ENCODE measurements around the gene DLG2.

Gene DLG2

DNA sequence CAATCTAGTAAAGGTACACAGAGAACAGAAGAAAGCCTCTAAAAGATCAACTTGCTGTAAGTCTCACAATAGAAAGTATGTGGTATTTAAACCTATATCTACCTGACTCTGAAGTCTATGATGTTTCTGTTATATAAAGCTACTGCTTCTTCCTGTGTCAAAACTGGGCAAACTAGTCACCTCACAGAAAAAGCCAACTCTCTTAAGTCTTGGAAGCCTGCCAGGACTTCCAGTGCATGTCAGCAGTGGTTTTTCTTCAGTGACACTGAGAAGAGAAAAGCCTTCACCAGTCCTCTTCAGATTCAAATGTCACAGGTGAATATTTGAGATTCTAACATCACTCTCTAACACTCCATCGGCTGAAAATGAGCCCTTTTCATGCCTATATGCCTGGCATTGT, 808.0 kb downstream of the DLG2 start:
- Histone ChIP-seq H3K9ac (ENCODE audit: low read length) (no peak overlapping the region), H3K27me3 (ENCODE audit: control insufficient read depth, insufficient read depth, low read length) (no peaks in the 10 kb centered on the region), H3K27ac (ENCODE audit: low read depth, low read length) (no peak overlapping the region), H3K4me1 (ENCODE audit: control insufficient read depth, insufficient read depth, low read length) (no peaks in the 10 kb centered on the region), H3K9me3 (ENCODE audit: control insufficient read depth, insufficient read depth, low read depth, low read length) (no peaks in the 10 kb centered on the region), H3K36me3 (ENCODE audit: control insufficient read depth, insufficient read depth, low read length) (no peaks in the 10 kb centered on the region), H3K4me3 (ENCODE audit: low read depth, low read length) (no peak overlapping the region)

DNA sequence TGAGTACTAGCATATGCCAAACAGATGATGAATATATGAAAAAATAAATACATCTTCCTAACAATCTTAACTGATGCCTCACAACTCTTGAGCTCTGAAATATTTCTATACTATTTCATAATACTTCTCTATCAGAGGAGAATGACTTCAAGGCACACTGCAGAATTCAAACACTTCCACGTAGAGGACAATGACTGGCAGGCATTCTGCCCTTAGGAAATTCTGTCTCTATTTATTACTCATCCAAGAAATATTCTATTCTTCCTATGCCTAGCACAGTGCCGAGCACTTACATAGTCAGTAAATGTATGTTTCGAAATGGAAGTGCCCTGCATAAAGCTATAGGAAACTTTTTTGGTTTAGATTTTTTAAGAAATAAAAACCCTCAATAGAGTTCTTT, 809.1 kb downstream of the DLG2 start:
- Histone ChIP-seq H3K36me3 (ENCODE audit: control insufficient read depth, insufficient read depth, low read length) (no peaks in the 10 kb centered on the region), H3K4me3 (ENCODE audit: low read depth, low read length) (no peak overlapping the region), H3K9me3 (ENCODE audit: control insufficient read depth, insufficient read depth, low read depth, low read length) (no peaks in the 10 kb centered on the region), H3K27ac (ENCODE audit: low read depth, low read length) (no peak overlapping the region), H3K27me3 (ENCODE audit: control insufficient read depth, insufficient read depth, low read length) (no peaks in the 10 kb centered on the region), H3K9ac (ENCODE audit: low read length) (no peak overlapping the region), H3K4me1 (ENCODE audit: control insufficient read depth, insufficient read depth, low read length) (no peaks in the 10 kb centered on the region)

DNA sequence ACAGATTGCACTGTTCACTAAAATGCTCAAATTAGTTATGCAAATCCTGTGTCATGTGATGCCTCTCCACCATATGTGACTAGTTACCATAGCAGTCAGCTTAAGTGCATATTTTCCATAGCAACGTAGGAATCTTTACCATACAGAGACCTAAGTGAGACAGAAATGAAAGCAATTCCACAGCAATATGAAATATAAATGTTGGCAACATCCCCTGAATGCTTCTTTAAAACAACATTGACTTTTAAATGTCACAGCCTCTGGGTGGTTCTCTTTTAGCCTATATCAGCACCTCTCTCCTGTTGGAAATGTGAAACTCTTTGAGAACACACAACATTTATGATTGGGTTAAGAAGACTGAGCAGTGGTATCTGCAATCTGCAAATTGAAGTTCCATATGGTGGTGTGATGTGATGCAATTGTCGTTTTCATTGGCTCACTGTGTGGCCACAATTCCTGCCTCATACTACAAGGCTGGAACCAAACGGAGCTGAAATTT, 814.6 kb downstream of the DLG2 start:
- H3K4me1 ChIP-seq (ENCODE audit: control insufficient read depth, insufficient read depth, low read length) = no peaks in the 10 kb centered on the region; the same call in 1 of the 2 replicates
- no peak overlapping the region for H3K4me3 ChIP-seq (ENCODE audit: low read depth, low read length)
- H3K27me3 ChIP-seq (ENCODE audit: control insufficient read depth, insufficient read depth, low read length) = no peaks in the 10 kb centered on the region
- no peak overlapping the region for H3K9ac ChIP-seq (ENCODE audit: low read length)
- no peaks in the 10 kb centered on the region for H3K9me3 ChIP-seq (ENCODE audit: control insufficient read depth, insufficient read depth, low read depth, low read length)
- no peak overlapping the region for H3K27ac ChIP-seq (ENCODE audit: low read depth, low read length)
- no peaks in the 10 kb centered on the region for H3K36me3 ChIP-seq (ENCODE audit: control insufficient read depth, insufficient read depth, low read length)

DNA sequence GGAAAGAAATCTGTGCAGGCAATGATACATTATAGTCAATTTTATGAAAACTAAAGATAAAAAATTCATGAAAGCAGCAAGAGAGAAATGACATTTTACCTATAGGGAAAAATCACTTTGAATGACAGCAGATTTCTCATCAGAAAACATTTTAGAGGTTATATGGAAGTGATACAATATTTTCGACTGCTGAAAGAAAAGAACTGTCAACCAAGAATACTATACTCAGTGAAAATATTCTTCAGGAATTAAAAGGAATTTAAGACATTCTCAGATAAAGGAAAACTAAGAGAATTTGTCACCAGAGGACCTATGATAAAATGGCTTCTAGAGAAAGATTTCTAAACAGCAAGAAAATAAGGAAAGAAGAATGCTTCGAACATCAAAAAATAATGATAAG, 820.8 kb downstream of the DLG2 start:
- H3K4me3 ChIP-seq (ENCODE audit: low read depth, low read length) = no peak overlapping the region
- H3K4me1 ChIP-seq (ENCODE audit: control insufficient read depth, insufficient read depth, low read length) = no peaks in the 10 kb centered on the region; the same call in 1 of the 2 replicates
- H3K36me3 ChIP-seq (ENCODE audit: control insufficient read depth, insufficient read depth, low read length) = no peaks in the 10 kb centered on the region
- H3K27me3 ChIP-seq (ENCODE audit: control insufficient read depth, insufficient read depth, low read length) = no peaks in the 10 kb centered on the region
- peaks cover 8% of the 10 kb centered on the region; the same call in 1 of the 2 replicates for H3K9me3 ChIP-seq (ENCODE audit: control insufficient read depth, insufficient read depth, low read depth, low read length)
- H3K9ac ChIP-seq (ENCODE audit: low read length) = no peak overlapping the region
- no peak overlapping the region for H3K27ac ChIP-seq (ENCODE audit: low read depth, low read length)

DNA sequence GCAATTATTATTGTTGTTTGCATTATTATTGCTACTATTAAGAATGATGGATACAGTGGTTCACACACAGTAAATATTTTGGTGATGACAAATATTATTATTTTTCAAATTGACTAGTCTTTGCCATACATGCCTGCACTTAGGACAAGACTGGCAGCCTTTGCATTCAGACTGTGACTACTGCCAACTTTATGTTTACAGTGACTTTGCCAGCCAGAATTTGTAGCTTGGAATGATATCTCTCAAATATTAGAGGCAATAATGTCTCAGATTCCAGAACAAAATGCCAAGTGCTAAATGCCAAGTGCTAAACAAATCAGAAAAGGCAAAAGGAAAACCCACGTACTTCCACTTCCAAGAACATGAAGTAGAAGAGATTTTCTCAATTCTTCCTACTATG, 823.1 kb downstream of the DLG2 start:
- no peak overlapping the region for H3K4me3 ChIP-seq (ENCODE audit: low read depth, low read length)
- no peak overlapping the region for H3K9ac ChIP-seq (ENCODE audit: low read length)
- H3K36me3 ChIP-seq (ENCODE audit: control insufficient read depth, insufficient read depth, low read length) = no peaks in the 10 kb centered on the region
- peaks cover 8% of the 10 kb centered on the region; the same call in 1 of the 2 replicates for H3K9me3 ChIP-seq (ENCODE audit: control insufficient read depth, insufficient read depth, low read depth, low read length)
- no peaks in the 10 kb centered on the region for H3K4me1 ChIP-seq (ENCODE audit: control insufficient read depth, insufficient read depth, low read length)
- H3K27me3 ChIP-seq (ENCODE audit: control insufficient read depth, insufficient read depth, low read length) = no peaks in the 10 kb centered on the region
- H3K27ac ChIP-seq (ENCODE audit: low read depth, low read length) = no peak overlapping the region

DNA sequence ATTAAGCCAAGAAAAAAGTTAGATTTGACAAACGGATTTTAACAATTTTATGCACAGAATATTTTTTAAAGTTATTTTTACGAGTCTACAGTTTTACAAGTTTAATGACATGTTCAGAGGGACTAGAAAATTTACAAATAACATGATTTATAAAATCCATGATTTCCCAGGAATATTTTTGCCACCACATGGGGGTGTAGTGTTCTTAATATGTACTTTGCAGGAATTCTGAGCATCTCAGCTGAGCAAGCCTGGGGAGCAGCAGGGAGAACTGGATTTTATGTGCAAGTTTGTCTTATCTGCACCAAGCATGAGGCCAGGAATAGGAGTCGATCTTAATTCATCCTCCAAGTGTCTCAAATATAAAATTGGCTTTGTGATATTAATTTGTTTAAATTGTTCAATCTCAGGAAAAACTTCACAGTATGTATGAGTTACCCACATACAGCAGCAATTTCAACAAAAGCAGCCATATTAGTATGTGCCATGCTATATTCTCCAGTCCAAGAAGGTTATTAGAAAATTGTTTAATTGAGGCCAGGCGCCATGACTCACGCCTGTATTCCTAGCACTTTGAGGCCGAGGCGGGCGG, 826.3 kb downstream of the DLG2 start:
- Histone ChIP-seq H3K9ac (ENCODE audit: low read length) (no peak overlapping the region), H3K36me3 (ENCODE audit: control insufficient read depth, insufficient read depth, low read length) (no peaks in the 10 kb centered on the region), H3K4me1 (ENCODE audit: control insufficient read depth, insufficient read depth, low read length) (no peaks in the 10 kb centered on the region), H3K27me3 (ENCODE audit: control insufficient read depth, insufficient read depth, low read length) (no peaks in the 10 kb centered on the region), H3K9me3 (ENCODE audit: control insufficient read depth, insufficient read depth, low read depth, low read length) (0 out of 2 replicates have a peak, but pooled peaks cover 5% of the 10 kb centered on the region), H3K27ac (ENCODE audit: low read depth, low read length) (no peak overlapping the region), H3K4me3 (ENCODE audit: low read depth, low read length) (no peak overlapping the region)

DNA sequence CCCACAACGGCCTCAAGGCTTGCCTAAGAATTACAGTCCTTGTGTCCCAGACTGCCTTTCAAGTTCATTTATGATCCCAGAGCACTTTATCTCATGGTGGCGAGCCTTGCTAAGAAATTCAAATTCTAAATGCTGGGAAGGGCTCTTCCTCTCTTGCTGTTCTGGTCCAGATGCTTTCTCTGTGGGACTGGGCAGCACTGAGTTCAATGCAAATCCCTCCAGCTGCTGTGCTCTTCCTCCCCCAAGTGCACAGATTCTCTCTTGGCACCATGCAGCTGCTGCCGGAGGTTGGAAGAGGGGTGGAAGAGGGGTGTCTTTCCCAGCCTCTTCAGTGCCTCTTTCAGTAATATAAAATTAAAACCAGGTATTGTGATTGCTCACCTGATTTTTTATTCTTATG, 828.0 kb downstream of the DLG2 start:
- Histone ChIP-seq H3K9ac (ENCODE audit: low read length) (no peak overlapping the region), H3K4me3 (ENCODE audit: low read depth, low read length) (no peak overlapping the region), H3K27me3 (ENCODE audit: control insufficient read depth, insufficient read depth, low read length) (no peaks in the 10 kb centered on the region), H3K9me3 (ENCODE audit: control insufficient read depth, insufficient read depth, low read depth, low read length) (no peaks in the 10 kb centered on the region), H3K27ac (ENCODE audit: low read depth, low read length) (no peak overlapping the region), H3K36me3 (ENCODE audit: control insufficient read depth, insufficient read depth, low read length) (no peaks in the 10 kb centered on the region), H3K4me1 (ENCODE audit: control insufficient read depth, insufficient read depth, low read length) (no peaks in the 10 kb centered on the region)

DNA sequence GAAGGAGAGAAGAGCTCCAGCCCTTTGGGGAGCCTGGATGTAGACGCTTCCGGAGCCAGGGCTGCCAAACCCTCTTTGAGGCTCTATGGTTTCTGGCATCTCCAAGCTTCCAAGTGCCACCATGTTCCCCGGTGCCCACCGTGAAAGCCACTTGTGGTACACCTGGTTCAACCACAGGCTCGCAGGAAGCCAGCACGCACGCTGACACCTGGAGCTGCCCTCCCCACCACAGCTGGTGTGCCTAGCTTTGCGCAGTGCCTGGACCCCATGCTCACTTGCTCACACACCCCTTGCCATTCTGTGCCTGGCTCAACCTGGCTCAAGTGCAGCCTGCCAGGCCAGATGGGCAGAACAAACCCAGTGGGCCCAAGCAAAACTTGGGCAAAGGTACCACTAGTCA, 831.4 kb downstream of the DLG2 start:
- no peaks in the 10 kb centered on the region for H3K27me3 ChIP-seq (ENCODE audit: control insufficient read depth, insufficient read depth, low read length)
- H3K9ac ChIP-seq (ENCODE audit: low read length) = no peak overlapping the region
- H3K9me3 ChIP-seq (ENCODE audit: control insufficient read depth, insufficient read depth, low read depth, low read length) = no peaks in the 10 kb centered on the region
- H3K4me1 ChIP-seq (ENCODE audit: control insufficient read depth, insufficient read depth, low read length) = no peaks in the 10 kb centered on the region
- no peak overlapping the region for H3K4me3 ChIP-seq (ENCODE audit: low read depth, low read length)
- H3K27ac ChIP-seq (ENCODE audit: low read depth, low read length) = no peak overlapping the region
- H3K36me3 ChIP-seq (ENCODE audit: control insufficient read depth, insufficient read depth, low read length) = no peaks in the 10 kb centered on the region

DNA sequence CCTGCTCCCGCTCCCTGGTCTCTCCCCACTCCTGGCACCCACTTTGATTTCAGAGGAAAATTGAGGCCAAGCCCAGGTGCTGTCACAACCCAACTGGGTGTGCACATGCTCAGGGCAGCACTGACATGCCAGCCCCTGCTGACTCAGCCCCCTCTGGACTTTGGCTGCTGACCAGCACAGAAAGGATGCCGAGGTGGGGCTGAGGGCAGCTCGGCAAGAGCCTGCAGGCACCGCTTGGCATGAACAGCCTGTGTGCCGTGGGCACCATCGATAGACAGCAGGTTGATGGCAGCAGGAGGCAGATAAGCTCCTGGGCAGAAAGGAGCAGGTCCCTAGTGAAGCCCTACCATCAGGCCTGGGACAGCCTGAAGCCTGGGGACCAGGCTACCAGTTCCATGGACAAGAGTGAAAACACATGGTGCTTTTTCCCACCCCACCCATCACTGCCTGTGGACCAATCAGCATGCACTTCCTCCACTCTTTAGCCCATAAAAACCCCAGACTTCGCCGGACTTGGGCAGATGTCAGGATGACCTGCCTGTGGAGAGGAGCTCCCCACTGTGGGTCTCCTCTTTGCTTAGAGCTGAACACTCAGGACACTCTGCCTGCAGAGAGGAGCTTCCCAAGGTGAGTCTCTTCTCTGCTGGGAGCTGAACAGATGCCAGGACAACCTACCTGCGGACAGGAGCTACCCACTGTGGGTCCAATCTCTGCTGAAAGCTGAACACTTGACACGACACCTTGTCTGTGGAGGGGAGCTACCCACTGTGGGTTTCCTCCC, 832.3 kb downstream of the DLG2 start:
- no peaks in the 10 kb centered on the region for H3K4me1 ChIP-seq (ENCODE audit: control insufficient read depth, insufficient read depth, low read length)
- no peak overlapping the region for H3K27ac ChIP-seq (ENCODE audit: low read depth, low read length)

DNA sequence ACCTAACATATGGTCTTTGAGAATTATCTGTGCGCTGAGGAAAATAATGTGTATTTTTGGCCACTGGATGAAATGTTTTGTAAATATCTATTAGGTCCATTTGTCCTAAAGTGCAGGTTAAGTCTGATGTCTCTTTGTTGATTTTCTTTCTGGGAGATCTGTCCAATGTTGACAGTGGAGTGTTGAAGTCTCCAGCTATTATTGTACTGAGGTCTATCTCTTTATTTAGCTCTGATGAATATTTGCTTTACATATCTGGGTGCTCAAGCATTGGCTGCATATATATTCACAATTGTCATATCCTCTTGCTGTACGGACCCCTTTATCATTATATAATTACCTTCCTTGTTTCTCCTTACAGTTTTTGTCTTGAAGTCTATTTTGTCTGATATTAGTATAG, 833.8 kb downstream of the DLG2 start:
- Histone ChIP-seq H3K27me3 (ENCODE audit: control insufficient read depth, insufficient read depth, low read length) (no peaks in the 10 kb centered on the region), H3K36me3 (ENCODE audit: control insufficient read depth, insufficient read depth, low read length) (no peaks in the 10 kb centered on the region)

More for the DNA sequence above, 832.3 kb downstream of the DLG2 start:
- no peaks in the 10 kb centered on the region for H3K36me3 ChIP-seq (ENCODE audit: control insufficient read depth, insufficient read depth, low read length)
- no peak overlapping the region for H3K4me3 ChIP-seq (ENCODE audit: low read depth, low read length)
- H3K9me3 ChIP-seq (ENCODE audit: control insufficient read depth, insufficient read depth, low read depth, low read length) = no peaks in the 10 kb centered on the region
- no peaks in the 10 kb centered on the region for H3K27me3 ChIP-seq (ENCODE audit: control insufficient read depth, insufficient read depth, low read length)
- H3K9ac ChIP-seq (ENCODE audit: low read length) = no peak overlapping the region

DNA sequence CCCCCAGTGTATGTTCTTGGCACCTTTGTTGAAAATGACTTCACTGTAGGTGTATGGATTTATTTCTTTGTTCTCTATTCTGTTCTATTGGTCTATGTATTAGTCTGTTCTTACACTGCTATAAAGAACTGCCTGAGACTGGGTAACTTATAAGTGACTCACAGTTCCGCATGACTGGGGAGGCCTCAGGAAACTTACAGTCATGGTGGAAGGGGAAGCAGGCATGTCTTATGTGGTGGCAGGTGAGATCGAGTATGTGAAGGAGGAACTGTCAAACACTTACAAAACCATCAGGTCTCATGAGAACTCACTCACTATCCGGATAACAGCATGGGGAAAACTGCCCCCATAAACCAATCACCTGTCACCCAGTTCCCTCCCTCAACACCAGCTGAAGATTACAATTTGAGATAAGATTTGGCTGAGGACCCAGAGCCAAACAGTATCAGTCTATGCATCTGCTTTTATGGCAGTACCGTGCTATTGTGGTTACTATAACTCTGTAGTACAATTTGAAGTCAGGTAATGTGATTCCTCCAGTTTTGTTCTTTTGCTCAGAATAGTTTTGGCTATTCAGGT, 836.2 kb downstream of the DLG2 start:
- Histone ChIP-seq H3K36me3 (ENCODE audit: control insufficient read depth, insufficient read depth, low read length) (no peaks in the 10 kb centered on the region), H3K9ac (ENCODE audit: low read length) (no peak overlapping the region), H3K27ac (ENCODE audit: low read depth, low read length) (no peak overlapping the region), H3K27me3 (ENCODE audit: control insufficient read depth, insufficient read depth, low read length) (no peaks in the 10 kb centered on the region), H3K4me3 (ENCODE audit: low read depth, low read length) (no peak overlapping the region), H3K9me3 (ENCODE audit: control insufficient read depth, insufficient read depth, low read depth, low read length) (no peaks in the 10 kb centered on the region), H3K4me1 (ENCODE audit: control insufficient read depth, insufficient read depth, low read length) (no peaks in the 10 kb centered on the region)

More for the DNA sequence above, 833.8 kb downstream of the DLG2 start:
- Histone ChIP-seq H3K27ac (ENCODE audit: low read depth, low read length) (no peak overlapping the region), H3K9me3 (ENCODE audit: control insufficient read depth, insufficient read depth, low read depth, low read length) (no peaks in the 10 kb centered on the region), H3K4me1 (ENCODE audit: control insufficient read depth, insufficient read depth, low read length) (no peaks in the 10 kb centered on the region), H3K9ac (ENCODE audit: low read length) (no peak overlapping the region), H3K4me3 (ENCODE audit: low read depth, low read length) (no peak overlapping the region)

All from HUES6 (cell line).